ENCODE results near the gene PALLD. TPM values are rescaled to one million over a fixed set of nuclear protein-coding genes. Genes with fewer than 3 reads are reported as not detected.

The PALLD gene
- total RNA-seq, 1 experiment from 2014 or later: 18.3 TPM

DNA sequence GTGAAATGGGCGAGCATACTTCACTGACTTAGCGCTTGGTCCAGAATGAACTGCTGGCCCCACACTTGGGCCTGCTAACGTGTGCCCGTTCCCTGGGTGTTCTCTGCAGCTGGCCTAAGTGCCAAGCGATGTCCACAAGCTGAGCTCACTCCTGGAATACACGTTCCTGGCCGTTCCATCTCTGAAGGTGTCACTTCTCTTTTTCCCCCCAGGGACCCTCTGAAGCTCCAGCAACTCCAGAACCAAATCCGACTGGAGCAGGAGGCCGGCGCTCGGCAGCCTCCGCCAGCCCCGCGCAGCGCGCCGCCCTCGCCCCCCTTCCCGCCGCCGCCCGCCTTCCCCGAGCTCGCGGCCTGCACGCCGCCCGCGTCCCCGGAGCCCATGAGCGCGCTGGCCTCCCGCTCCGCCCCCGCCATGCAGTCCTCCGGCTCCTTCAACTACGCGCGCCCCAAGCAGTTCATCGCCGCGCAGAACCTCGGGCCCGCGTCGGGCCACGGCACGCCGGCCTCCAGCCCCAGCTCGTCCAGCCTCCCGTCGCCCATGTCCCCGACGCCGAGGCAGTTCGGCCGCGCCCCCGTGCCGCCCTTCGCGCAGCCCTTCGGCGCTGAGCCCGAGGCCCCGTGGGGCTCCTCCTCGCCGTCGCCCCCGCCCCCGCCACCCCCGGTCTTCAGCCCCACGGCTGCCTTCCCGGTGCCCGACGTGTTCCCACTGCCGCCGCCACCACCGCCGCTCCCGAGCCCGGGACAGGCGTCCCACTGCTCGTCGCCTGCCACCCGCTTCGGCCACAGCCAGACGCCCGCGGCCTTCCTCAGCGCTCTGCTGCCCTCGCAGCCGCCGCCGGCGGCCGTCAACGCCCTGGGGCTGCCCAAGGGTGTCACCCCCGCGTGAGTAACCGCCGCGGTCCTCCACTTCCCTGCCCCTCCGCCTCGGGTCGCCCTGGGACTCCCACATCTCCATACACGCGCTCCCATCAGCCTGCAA is 380.9 kb downstream of the PALLD start:
- H4K20me1 ChIP-seq (ENCODE audit: control insufficient read depth, insufficient read depth, insufficient read length): no peaks in the 10 kb centered on the region

More for the DNA sequence above, 380.9 kb downstream of the PALLD start:
- H3K23me2 ChIP-seq (ENCODE audit: insufficient read length, low read depth, low read length, poor library complexity, severe bottlenecking): peaks cover 3% of the 10 kb centered on the region
- H4K91ac ChIP-seq (ENCODE audit: insufficient read length, low read depth, low read length): no peak overlapping the region
- no peak overlapping the region for H2BK15ac ChIP-seq (ENCODE audit: low read depth, low read length)
- Mint-ChIP-seq H3K27me3 (ENCODE audit: low read depth) (peaks cover 37% of the 10 kb centered on the region), H3K9me3 (no peaks in the 10 kb centered on the region), H3K27ac (no peak overlapping the region), H3K4me1 (peaks cover 13 to 15% of the 10 kb centered on the region in 2 experiments; a peak in 2 of 4 replicates), H3K4me3 (peak overlapping the region; percentile 68 to 79), H3K36me3 (ENCODE audit: insufficient read depth in 1 of 3, low read depth in 3 of 3) (peaks cover 0 to 7% (median 0%) of the 10 kb centered on the region in 3 experiments; a peak in 1 of 7 replicates)
- H2AFZ ChIP-seq (ENCODE audit: low read length): no peak overlapping the region
- H4K5ac ChIP-seq (ENCODE audit: insufficient read length, low read depth, low read length): no peak overlapping the region
- H3K18ac ChIP-seq (ENCODE audit: insufficient read length, low read depth, low read length): no peak overlapping the region
- H2BK5ac ChIP-seq (ENCODE audit: insufficient read length, low read length): no peak overlapping the region
- H4K8ac ChIP-seq (replicated peaks; ENCODE audit: insufficient read length, low read depth, low read length): no peak overlapping the region
- no CpG with 5 or more reads among the region's 108 CpGs for WGBS (ENCODE audit: extremely low coverage, insufficient read length, low lambda C conversion rate)
- H2BK12ac ChIP-seq (ENCODE audit: insufficient read length, low read depth, low read length): no peak overlapping the region
- H3K79me1 ChIP-seq (ENCODE audit: insufficient read depth, low read depth, low read length, poor library complexity, severe bottlenecking): no peaks in the 10 kb centered on the region
- H2BK20ac ChIP-seq (ENCODE audit: low read depth, low read length, poor library complexity, severe bottlenecking): no peak overlapping the region
- no peak overlapping the region for H3T11ph ChIP-seq (ENCODE audit: low read length)
- no peaks in the 10 kb centered on the region for H3K79me2 ChIP-seq (ENCODE audit: insufficient read depth, low read length)
- DNase-seq: peak; percentile 59
- H3K27me3 ChIP-seq (ENCODE audit: insufficient read depth, low read length): no peaks in the 10 kb centered on the region; the same call in 1 of the 2 replicates
- peak overlapping the region; percentile 69 for H3K4me2 ChIP-seq (ENCODE audit: insufficient read depth, insufficient read length, low read length)
- H3K4ac ChIP-seq (ENCODE audit: low read depth, low read length): no peak overlapping the region
- peak overlapping the region; percentile 39 for H3K9ac ChIP-seq (ENCODE audit: extremely low read depth, insufficient read length, low read length)
- H3K14ac ChIP-seq (ENCODE audit: insufficient read depth, low read length): peak overlapping the region; percentile 58
- no peak for TF ChIP-seq CTCF (conservative IDR thresholded peaks at IDR 0.05)
- H3K27ac ChIP-seq (ENCODE audit: insufficient read length, low read depth, low read length): no peak overlapping the region
- no peak overlapping the region for H3K56ac ChIP-seq (ENCODE audit: insufficient read length, low read depth, low read length)
- H2AK5ac ChIP-seq (ENCODE audit: insufficient read length, low read length): no peak overlapping the region
- H3K4me1 ChIP-seq (ENCODE audit: insufficient read depth, low read length): no peaks in the 10 kb centered on the region
- H3K9me3 ChIP-seq (ENCODE audit: control insufficient read depth, low read depth, low read length): no peaks in the 10 kb centered on the region
- H2BK120ac ChIP-seq (ENCODE audit: low read depth, low read length, poor library complexity, severe bottlenecking): no peak overlapping the region
- no peak overlapping the region for H3K23ac ChIP-seq (ENCODE audit: insufficient read length, low read depth, low read length)

All from H9 (cell line).